Lower leg skin (tissue), 4 donors: ENCODE measurements around the gene IP6K2. TPM values are rescaled to one million over a fixed set of nuclear protein-coding genes. Genes with fewer than 3 reads are reported as not detected.

Source experiments
- DNase-seq, 2 donors: peaks; one replicate each; pipeline ENCODE4 v3.0.0-alpha.2; 2019; ENCODE audit warnings: low spot score in 2 of 2
- H3K4me3 ChIP-seq: fragments of 200-600 bp; sonication (generic); 2 replicates; pipeline ENCODE4 v1.5.1; 2017; ENCODE audit warnings: mild to moderate bottlenecking, low read depth; ENCODE audit not compliant: poor library complexity, severe bottlenecking
- POLR2A ChIP-seq, 2 donors: fragments of 450-650 bp; IDR thresholded peaks; one replicate each; pipeline ENCODE4 v1.6.1; 2016 to 2017; ENCODE audit warnings: antibody characterized with exemption in 2 of 2, mild to moderate bottlenecking in 1 of 2, moderate library complexity in 1 of 2
- WGBS, 2 donors: methylation state at CpG; one replicate each; pipeline ENCODE4 v1.1.5; 2018; 5-methylcytosine and 5-hydroxymethylcytosine counted together
- intact Hi-C: fragments of 100-400 bp; cut with DNase I; formaldehyde crosslinking; loops from one replicate; pipeline ENCODE4 v1.15.0; 2023; ENCODE audit warnings: low total_unique reads
- microRNA-seq, 2 donors: library from miRNA; unstranded; fragments of <30 nt; microRNA quantifications; one replicate each; pipeline ENCODE4, GENCODE V29; 2016; ENCODE audit warnings: borderline replicate concordance in 2 of 2, borderline number of aligned reads in 1 of 2
- total RNA-seq, 4 donors: library from RNA; depleted of rRNA; stranded (reverse); fragments of >200 nt; gene quantifications; one replicate each; pipeline ENCODE4 v1.1.0, GENCODE V29; 2016
- TF ChIP-seq, protein P1 (sequence below), 3 donors: fragments of 450-650 bp; IDR thresholded peaks; one replicate each; pipeline ENCODE4 v1.5.1; 2016; ENCODE audit warnings: antibody characterized with exemption in 3 of 3, mild to moderate bottlenecking in 3 of 3, moderate library complexity in 2 of 3

Gene IP6K2
- total RNA-seq, 4 donors from 2014 or later: 142 to 304 (median 187) TPM

DNA sequence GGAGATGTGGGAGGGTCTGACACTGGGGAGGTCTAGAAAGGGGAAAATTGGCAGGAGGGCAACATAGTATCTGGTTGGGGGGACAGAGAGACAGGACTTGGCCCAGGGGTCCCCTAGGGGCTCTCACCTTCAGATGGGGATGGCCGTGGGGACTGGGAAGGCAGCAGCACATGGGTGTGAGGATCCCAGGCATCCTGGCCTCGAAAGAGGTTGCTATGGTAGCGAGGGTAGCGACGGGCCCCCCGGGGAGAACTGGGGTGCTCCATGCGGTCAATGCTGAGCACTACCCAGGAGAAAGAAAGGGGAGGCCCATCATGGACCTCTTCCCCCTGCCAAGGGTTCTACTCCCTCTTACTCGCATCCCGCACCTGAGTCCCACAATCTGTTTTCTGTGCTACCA, 69.3 kb downstream of the IP6K2 start:
- 78 to 82% methylated on average over 9 of the region's 9 CpGs for WGBS, 2 donors
- no peak for TF ChIP-seq POLR2A (IDR thresholded peaks at IDR 0.05)
- TF ChIP-seq, protein P1, sequence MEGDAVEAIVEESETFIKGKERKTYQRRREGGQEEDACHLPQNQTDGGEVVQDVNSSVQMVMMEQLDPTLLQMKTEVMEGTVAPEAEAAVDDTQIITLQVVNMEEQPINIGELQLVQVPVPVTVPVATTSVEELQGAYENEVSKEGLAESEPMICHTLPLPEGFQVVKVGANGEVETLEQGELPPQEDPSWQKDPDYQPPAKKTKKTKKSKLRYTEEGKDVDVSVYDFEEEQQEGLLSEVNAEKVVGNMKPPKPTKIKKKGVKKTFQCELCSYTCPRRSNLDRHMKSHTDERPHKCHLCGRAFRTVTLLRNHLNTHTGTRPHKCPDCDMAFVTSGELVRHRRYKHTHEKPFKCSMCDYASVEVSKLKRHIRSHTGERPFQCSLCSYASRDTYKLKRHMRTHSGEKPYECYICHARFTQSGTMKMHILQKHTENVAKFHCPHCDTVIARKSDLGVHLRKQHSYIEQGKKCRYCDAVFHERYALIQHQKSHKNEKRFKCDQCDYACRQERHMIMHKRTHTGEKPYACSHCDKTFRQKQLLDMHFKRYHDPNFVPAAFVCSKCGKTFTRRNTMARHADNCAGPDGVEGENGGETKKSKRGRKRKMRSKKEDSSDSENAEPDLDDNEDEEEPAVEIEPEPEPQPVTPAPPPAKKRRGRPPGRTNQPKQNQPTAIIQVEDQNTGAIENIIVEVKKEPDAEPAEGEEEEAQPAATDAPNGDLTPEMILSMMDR (IDR thresholded peaks at IDR 0.05): no peak
- intact Hi-C loops: no loop called here
- no peak overlapping the region for H3K4me3 ChIP-seq
- no peak for DNase-seq

DNA sequence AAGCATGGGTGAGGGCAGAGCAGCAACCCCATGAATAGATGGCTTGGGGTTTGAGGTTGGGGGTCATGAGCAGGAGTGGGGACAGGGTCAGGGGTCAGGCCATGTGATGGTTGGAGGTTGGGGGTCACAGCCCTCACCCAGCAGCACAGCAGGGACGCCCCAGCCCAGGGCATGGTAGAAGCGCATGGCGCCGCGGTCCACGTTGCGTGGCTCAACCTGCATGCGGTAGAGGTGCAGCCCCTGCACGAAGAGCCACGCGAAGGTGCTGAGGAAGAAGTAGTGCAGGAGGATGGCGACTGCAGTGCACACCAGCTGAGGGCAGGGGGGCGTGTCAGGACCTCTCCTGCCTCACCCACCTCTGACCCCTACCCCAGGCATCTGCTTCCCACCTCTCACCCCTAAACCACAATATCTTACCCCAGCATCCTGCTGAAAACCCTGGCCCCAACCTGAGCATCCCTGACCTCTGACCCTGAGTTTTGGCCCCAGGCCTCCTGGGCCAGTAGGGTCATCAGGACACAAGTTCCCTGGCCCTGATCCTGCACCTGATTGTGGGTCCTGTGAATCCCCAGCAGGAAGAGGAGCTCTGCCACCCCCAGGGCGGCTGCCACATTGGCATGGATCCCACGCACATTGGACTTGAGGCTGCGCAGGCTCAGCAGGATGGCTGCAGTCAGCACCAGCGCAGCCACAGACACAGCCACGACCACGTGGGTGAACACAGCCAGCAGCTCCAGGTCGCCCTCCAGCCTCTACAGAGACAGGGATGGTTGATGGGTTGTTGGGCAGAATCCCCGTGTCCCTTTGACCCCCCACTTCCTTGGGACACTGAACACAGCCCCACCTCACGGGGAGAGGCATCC, 71.9 kb downstream of the IP6K2 start:
- intact Hi-C loops: no loop called here
- no peak overlapping the region for H3K4me3 ChIP-seq
- no peak for TF ChIP-seq POLR2A (IDR thresholded peaks at IDR 0.05)
- TF ChIP-seq, protein P1 (IDR thresholded peaks at IDR 0.05): no peak
- WGBS, 2 donors: 94 to 96% methylated on average over 16 to 19 of the region's 22 CpGs
- no peak for DNase-seq

DNA sequence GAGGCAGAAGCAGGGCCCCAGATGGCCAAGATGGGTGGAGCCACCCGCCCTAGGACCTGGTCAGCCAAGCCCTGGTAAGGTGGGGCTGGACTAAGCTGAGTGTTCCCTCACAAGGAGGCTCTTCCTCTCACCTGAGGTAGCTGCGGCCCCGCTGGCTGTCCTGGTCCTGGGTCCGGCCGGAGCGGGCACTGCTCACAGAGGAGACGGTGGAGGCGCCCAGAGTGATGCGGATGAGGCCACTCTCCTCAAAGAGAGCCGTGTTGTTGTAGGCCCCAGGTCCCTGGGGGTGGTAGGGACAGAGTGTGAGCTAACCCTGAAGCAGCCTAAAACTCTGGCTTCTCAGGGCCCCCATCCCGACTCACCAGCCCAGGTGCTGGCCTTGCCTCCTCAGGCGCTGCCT, 74.4 kb downstream of the IP6K2 start:
- no peak for DNase-seq
- no peak overlapping the region for H3K4me3 ChIP-seq
- TF ChIP-seq POLR2A (IDR thresholded peaks at IDR 0.05): no peak
- TF ChIP-seq, protein P1 (IDR thresholded peaks at IDR 0.05): no peak
- WGBS, 2 donors: 90 to 93% methylated on average over 12 of the region's 12 CpGs
- intact Hi-C loops: no loop called here

DNA sequence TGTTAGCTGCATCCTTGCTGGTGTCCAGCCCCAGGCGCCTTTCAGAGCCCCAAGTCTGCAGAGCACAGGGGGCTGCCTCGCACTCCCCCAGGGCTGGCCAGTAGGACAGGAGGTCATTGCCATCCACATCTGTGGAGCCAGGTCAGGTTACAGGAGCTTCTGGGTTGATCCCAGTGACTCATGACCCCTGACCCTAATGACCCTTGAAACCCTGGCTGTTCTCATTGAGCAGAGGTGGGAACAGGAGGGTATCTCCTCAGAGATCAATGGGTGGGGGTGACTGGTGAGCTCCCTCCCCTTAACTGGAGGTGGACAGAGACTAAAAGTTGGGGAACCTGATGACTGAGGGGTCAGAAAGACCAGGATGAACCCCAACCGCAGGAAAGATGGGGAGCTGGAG, 75.6 kb downstream of the IP6K2 start:
- no peak for DNase-seq
- H3K4me3 ChIP-seq: no peak overlapping the region
- intact Hi-C loops: no loop called here
- 88 to 100% methylated on average over 1 to 2 of the region's 3 CpGs for WGBS, 2 donors
- TF ChIP-seq, protein P1 (IDR thresholded peaks at IDR 0.05): no peak
- no peak for TF ChIP-seq POLR2A (IDR thresholded peaks at IDR 0.05)

DNA sequence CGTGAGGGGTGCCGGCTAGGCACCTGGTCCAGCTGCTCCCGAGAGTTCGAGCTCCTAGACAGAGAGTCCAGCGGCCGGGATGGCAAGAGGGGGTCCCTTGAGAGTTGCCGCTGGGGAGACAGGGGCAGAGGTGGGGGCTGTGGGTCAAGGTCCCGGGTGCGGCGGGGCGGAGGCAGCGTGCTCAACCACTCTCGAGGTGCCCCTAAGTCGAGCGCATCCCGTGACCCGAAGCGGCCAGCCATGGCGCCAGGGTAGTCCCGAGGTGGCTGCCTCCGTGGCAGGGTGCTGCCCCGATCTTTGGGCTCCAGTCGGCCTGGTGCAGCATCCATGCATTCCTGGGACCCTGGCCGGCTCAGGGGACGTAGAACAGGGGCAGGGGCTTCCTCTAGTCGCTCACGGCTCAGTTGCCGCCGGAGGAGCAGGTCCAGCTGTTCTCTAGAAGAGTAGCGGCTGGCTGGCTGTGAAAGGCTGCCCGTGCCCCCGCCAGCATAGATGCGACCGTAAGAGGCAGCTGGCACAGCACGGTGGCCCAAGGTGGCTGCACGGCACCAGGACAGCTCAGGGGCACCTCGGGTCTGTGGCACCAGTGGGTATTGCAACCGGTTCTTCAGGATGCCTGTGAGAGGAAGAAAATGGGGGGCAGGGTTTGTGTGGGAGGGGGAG, 76.9 kb downstream of the IP6K2 start:
- WGBS, 2 donors: 85 to 89% methylated on average over 20 to 37 of the region's 38 CpGs
- intact Hi-C loops: no loop called here
- TF ChIP-seq POLR2A (IDR thresholded peaks at IDR 0.05): no peak
- TF ChIP-seq, protein P1 (IDR thresholded peaks at IDR 0.05): no peak
- H3K4me3 ChIP-seq: no peak overlapping the region
- DNase-seq: no peak

Small RNAs within 50 kb of the gene (microRNA-seq; reads per million reads assigned to microRNA genes)
- gene MIR4793: 0 to 0.57 reads per million in 2 donors

Other genes with a start within 250 kb of the IP6K2 start
- 10 to 100 TPM; 64.3 to 93.6 (median 71.0) TPM for gene SHISA5, start 213.0 kb downstream of the IP6K2 start, total RNA-seq
- 1 to 10 TPM; 3.7 to 8.8 (median 6.4) TPM for gene PFKFB4, start 160.4 kb downstream of the IP6K2 start, total RNA-seq
- gene UCN2, start 153.4 kb downstream of the IP6K2 start, total RNA-seq: 1 to 10 TPM; 4.8 to 9.8 (median 6.2) TPM
- gene COL7A1, start 121.9 kb downstream of the IP6K2 start, total RNA-seq: 100 to 1,000 TPM; 159 to 393 (median 199) TPM
- gene UQCRC1, start 107.6 kb downstream of the IP6K2 start, total RNA-seq: 100 to 1,000 TPM; 240 to 373 (median 334) TPM
- gene TMEM89, start 95.5 kb downstream of the IP6K2 start, total RNA-seq: not detected
- 10 to 100 TPM in 3 of 4 donors, 1 to 10 TPM in 1; 9.4 to 36.5 (median 17.9) TPM for gene SLC26A6, start 81.8 kb downstream of the IP6K2 start, total RNA-seq
- 1 to 10 TPM in 2 of 4 donors, under 1 TPM in 2; 0.59 to 4.7 (median 1.2) TPM for gene CELSR3, start 54.3 kb downstream of the IP6K2 start, total RNA-seq
- 10 to 100 TPM; 32.0 to 51.0 (median 41.1) TPM for gene NCKIPSD, start 31.3 kb downstream of the IP6K2 start, total RNA-seq
- gene PRKAR2A, start 130.7 kb upstream of the IP6K2 start, total RNA-seq: 10 to 100 TPM; 25.4 to 53.2 (median 29.3) TPM
- gene SLC25A20, start 181.7 kb upstream of the IP6K2 start, total RNA-seq: 10 to 100 TPM; 11.4 to 46.3 (median 20.4) TPM
- 10 to 100 TPM; 41.5 to 75.7 (median 69.1) TPM for gene ARIH2, start 201.6 kb upstream of the IP6K2 start, total RNA-seq